H1 (cell line): ENCODE measurements around the gene SPATA4.

Source experiments
- CHD2 ChIP-seq: IDR thresholded peaks from 2 replicates; pipeline ENCODE4 v1.6.1; 2012; ENCODE audit warnings: low read length, improper control_type of control experiment
- CREB1 ChIP-seq: IDR thresholded peaks from 2 replicates; pipeline ENCODE4 v1.6.1; 2012; ENCODE audit warnings: inconsistent platforms
- EP300 ChIP-seq, 2 experiments: IDR thresholded peaks; 1 replicate in 1 of 2; 2 replicates in 1 of 2; pipeline ENCODE4 v1.6.1; 2011 to 2012; ENCODE audit warnings: low read depth in 2 of 2, low read length in 2 of 2, mild to moderate bottlenecking in 2 of 2, borderline replicate concordance in 1 of 2, inconsistent platforms in 1 of 2, moderate library complexity in 1 of 2
- KDM4A ChIP-seq: IDR thresholded peaks from one replicate; pipeline ENCODE4 v1.7.1; 2012; ENCODE audit warnings: low read depth, mild to moderate bottlenecking, moderate library complexity, low read length, inconsistent platforms; ENCODE audit not compliant: severe bottlenecking
- POLR2A ChIP-seq, 2 experiments: IDR thresholded peaks; 1 replicate in 1 of 2; 2 replicates in 1 of 2; pipeline ENCODE4 v1.6.1; 2011; ENCODE audit warnings: low read depth in 2 of 2, low read length in 2 of 2, mild to moderate bottlenecking in 2 of 2; ENCODE audit errors: control extremely low read depth in 1 of 2
- POLR2AphosphoS5 ChIP-seq: IDR thresholded peaks from 2 replicates; pipeline ENCODE4 v1.6.1; 2011; ENCODE audit warnings: low read depth, low read length
- RNF2 ChIP-seq: fragments of 200-900, 300-1000 bp; sonication (generic); IDR thresholded peaks from 2 replicates; pipeline ENCODE4 v1.7.1; 2016; ENCODE audit warnings: borderline replicate concordance, low read depth, mild to moderate bottlenecking, antibody characterized with exemption, low read length; ENCODE audit not compliant: poor library complexity, severe bottlenecking; ENCODE audit errors: missing control alignments
- SIX5 ChIP-seq: IDR thresholded peaks from 2 replicates; pipeline ENCODE4 v1.6.1; 2011; ENCODE audit warnings: mild to moderate bottlenecking, low read depth, low read length
- SUZ12 ChIP-seq: fragments of 200-600 bp; sonication (generic); IDR thresholded peaks from 2 replicates; pipeline ENCODE4 v1.6.1; 2012; ENCODE audit warnings: mild to moderate bottlenecking, inconsistent platforms, low read length, moderate library complexity, mixed read lengths
- YY1 ChIP-seq: IDR thresholded peaks from 2 replicates; pipeline ENCODE4 v1.6.1; 2011; ENCODE audit warnings: low read depth, mild to moderate bottlenecking, low read length
- TF ChIP-seq, protein P1 (sequence below), 3 experiments: IDR thresholded peaks; 1 replicate in 2 of 3; 2 replicates in 1 of 3; pipeline versions ENCODE4 v1.5.1 to v1.6.1; 2011; ENCODE audit warnings: low read length in 3 of 3, mild to moderate bottlenecking in 3 of 3, inconsistent platforms in 2 of 3, low read depth in 1 of 3, moderate library complexity in 1 of 3; ENCODE audit not compliant: insufficient read depth in 1 of 3; ENCODE audit errors: control extremely low read depth in 1 of 3
- TF ChIP-seq, protein P2 (sequence below): IDR thresholded peaks from 2 replicates; pipeline ENCODE4 v1.6.1; 2012; ENCODE audit warnings: inconsistent platforms
- TF ChIP-seq, protein P3 (sequence below): IDR thresholded peaks from 2 replicates; pipeline ENCODE4 v1.6.1; 2011; ENCODE audit warnings: low read length, improper control_type of control experiment

DNA sequence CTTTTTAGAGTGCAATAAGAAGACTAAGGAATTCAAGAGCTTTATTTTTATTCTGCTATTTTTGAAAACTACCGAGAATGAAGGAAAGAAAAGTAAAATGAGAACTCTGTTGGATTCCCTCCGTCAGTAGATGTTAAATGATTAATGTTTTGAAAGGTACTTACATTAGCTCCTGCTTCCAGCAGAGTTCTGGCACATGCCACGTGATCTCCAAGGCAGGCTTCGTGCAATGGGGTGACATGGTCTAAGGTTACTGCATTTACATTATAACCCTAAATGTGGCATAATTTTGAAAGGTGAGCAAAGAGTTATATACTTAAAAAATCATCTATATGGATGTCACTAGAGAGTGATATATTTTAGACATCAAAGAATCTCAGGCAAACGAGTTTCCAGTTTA lies 26.8 kb upstream of the SPATA4 start:
- TF ChIP-seq RNF2 (no peak), SUZ12 (no peak), POLR2AphosphoS5 (no peak), POLR2A (IDR thresholded peaks at IDR 0.05; ENCODE audit: control extremely low read depth in 1 of 2, low read depth in 2 of 2, low read length in 2 of 2) (no peak), CREB1 (no peak), SIX5 (no peak), CHD2 (no peak), EP300 (IDR thresholded peaks at IDR 0.05; ENCODE audit: borderline replicate concordance in 1 of 2, low read depth in 2 of 2, low read length in 2 of 2) (no peak), KDM4A (no peak), YY1 (no peak)
- TF ChIP-seq, protein P1, sequence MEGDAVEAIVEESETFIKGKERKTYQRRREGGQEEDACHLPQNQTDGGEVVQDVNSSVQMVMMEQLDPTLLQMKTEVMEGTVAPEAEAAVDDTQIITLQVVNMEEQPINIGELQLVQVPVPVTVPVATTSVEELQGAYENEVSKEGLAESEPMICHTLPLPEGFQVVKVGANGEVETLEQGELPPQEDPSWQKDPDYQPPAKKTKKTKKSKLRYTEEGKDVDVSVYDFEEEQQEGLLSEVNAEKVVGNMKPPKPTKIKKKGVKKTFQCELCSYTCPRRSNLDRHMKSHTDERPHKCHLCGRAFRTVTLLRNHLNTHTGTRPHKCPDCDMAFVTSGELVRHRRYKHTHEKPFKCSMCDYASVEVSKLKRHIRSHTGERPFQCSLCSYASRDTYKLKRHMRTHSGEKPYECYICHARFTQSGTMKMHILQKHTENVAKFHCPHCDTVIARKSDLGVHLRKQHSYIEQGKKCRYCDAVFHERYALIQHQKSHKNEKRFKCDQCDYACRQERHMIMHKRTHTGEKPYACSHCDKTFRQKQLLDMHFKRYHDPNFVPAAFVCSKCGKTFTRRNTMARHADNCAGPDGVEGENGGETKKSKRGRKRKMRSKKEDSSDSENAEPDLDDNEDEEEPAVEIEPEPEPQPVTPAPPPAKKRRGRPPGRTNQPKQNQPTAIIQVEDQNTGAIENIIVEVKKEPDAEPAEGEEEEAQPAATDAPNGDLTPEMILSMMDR (IDR thresholded peaks at IDR 0.05; ENCODE audit: control extremely low read depth in 1 of 3, insufficient read depth in 1 of 3, low read depth in 1 of 3, low read length in 3 of 3): no peak
- TF ChIP-seq, protein P2, sequence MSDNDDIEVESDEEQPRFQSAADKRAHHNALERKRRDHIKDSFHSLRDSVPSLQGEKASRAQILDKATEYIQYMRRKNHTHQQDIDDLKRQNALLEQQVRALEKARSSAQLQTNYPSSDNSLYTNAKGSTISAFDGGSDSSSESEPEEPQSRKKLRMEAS: no peak
- TF ChIP-seq, protein P3, sequence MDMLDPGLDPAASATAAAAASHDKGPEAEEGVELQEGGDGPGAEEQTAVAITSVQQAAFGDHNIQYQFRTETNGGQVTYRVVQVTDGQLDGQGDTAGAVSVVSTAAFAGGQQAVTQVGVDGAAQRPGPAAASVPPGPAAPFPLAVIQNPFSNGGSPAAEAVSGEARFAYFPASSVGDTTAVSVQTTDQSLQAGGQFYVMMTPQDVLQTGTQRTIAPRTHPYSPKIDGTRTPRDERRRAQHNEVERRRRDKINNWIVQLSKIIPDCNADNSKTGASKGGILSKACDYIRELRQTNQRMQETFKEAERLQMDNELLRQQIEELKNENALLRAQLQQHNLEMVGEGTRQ: no peak
